GM21360 (cell line): ENCODE measurements around the gene RNU4-1.
A peak's percentile ranks its signal among the peaks of the same experiment; 100 is the strongest.
"Not testable (repeated sequence)": the region's sequence is repeated elsewhere in the genome, so short reads cannot be mapped to it uniquely, and the experiment has no call there.

Experiments used
- ATAC-seq: cut with Tn5 transposase; IDR thresholded peaks from one replicate; pipeline ENCODE4 v1.9.1; 2021; ENCODE audit warnings: mild to moderate bottlenecking, moderate library complexity; ENCODE audit not compliant: unreplicated experiment

Gene RNU4-1

GRCh38 chr12:120292661-120293531 lies at the start of gene RNU4-1:
Gene RNU4-1, minus strand, starts transcription at chr12:120293237.
- peak; percentile 40 for ATAC-seq

DNA sequence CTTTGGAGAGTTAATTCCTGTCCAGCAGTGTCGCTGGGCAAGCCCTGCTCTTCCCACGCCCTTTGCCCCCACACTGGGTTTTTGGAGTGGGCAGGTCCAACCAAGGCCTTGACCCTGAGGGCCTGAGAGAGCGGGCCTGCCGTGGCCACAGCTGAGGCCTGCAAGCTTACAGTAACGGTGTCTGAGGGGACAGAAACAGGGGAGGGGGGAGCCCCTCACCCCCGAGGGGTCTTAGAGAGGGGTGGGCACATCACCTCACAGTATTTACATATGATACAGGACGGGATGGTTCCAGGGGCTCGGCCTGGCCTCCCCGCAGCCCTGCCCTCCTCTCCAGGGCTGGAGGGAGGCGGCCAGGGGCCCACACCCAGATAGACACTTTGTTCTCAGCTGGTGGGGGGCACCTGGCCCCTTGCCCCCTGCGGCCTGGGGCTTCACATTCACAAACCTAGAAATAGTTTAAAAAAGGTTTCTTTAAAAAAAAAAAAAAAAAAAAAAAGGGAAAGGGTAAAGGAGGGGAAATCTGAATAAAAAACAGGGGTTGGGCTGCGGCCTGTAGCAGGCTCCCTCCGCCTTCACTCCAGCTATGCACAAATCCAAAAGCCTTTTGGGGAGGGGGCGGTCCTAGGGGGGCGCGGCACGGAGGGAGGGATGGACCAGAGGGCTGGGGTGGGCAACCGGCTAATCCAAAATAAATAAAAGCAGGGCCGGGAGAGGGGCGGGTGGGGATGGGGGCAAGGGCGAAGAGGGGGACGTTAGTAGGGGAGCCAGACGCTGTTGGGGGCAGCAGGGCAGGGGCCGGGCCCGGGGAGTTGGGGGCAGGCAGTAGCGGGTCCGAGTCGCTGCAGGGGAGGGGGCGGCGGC lies 49.4 kb upstream of the RNU4-1 start:
- ATAC-seq, result no peak

- ATAC-seq, result no peak
Measured at GRCh38 chr12:120339256-120339655, 46.2 kb upstream of the RNU4-1 start.

GRCh38 chr12:120337730-120338129 lies 44.7 kb upstream of the RNU4-1 start:
- no peak for ATAC-seq

GRCh38 chr12:120336392-120336791 lies 43.4 kb upstream of the RNU4-1 start:
- not testable (repeated sequence) for ATAC-seq

GRCh38 chr12:120335447-120335846 lies 42.4 kb upstream of the RNU4-1 start:
- ATAC-seq, result not testable (repeated sequence)

- ATAC-seq, result no peak
Measured at GRCh38 chr12:120332523-120332922, 39.5 kb upstream of the RNU4-1 start.

GRCh38 chr12:120332041-120332440 lies 39.0 kb upstream of the RNU4-1 start:
- no peak for ATAC-seq

DNA sequence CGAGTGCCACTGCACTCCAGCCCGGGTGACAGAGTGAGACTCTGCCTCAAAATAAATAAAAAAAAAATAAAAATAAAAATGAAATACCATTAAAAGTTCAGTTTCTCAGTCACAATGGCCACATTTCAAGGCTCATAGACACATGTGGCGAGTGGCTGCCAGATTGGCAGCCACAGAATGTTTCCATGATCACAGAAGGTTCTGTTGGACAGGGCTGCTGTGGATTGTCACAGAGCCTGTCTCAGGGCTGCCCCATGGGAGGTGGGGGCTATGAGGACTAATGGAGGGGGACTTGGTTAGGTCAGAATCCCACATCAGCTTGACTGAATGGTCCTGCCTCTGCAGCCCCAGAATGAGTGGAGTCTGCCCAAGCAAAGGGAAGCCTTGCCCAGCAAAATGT lies 38.4 kb upstream of the RNU4-1 start:
- ATAC-seq, result no peak

GRCh38 chr12:120328228-120328627 lies 35.2 kb upstream of the RNU4-1 start:
- ATAC-seq, result no peak

GRCh38 chr12:120327593-120327992 lies 34.6 kb upstream of the RNU4-1 start, which contains the start of gene PLA2G1B:
Gene PLA2G1B, minus strand, starts transcription at chr12:120327779. Its CDS starts 26 bp downstream, at chr12:120327753.
- ATAC-seq, result no peak

GRCh38 chr12:120324841-120325417 lies 31.9 kb upstream of the RNU4-1 start:
- no peak for ATAC-seq

- ATAC-seq, result no peak
Measured at GRCh38 chr12:120323772-120324171, 30.7 kb upstream of the RNU4-1 start.

DNA sequence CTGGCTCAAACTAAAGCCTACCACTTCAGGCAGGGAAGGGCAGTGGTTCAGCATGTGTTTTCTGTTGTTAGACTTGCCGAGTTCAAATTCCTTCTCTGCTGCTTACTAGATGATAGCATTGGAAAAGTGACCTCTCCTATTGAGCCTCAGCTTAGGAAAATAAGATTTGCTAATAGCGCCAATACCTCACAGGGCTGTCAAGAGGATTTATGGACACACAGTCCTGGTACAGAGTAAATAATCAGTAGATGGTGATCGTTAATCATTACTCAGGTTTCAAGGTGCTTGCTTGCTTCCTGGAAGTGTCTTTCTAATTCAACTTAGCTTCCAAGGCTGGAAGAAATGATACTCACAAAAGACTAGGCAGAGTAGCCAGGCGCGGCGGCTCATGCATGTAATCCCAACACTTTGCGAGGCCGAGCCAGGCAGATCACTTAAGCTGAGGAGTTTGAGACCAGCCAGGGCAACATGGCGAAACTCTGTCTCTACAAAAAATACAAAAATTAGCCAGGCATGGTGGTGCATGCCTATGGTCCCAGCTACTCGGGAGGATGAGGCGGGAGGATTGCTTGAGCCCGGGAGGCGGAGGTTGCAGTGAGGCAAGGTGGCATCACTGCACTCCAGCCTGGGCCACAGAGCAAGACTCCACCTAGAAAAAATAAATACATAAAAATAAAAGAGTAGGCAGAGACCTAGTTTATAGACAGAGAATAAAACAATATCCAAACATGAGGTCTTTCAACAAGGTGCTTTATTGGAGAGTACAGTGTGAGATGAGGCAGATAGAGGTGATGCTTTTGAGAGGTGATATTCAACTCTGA lies 28.6 kb upstream of the RNU4-1 start:
- ATAC-seq, result no peak

DNA sequence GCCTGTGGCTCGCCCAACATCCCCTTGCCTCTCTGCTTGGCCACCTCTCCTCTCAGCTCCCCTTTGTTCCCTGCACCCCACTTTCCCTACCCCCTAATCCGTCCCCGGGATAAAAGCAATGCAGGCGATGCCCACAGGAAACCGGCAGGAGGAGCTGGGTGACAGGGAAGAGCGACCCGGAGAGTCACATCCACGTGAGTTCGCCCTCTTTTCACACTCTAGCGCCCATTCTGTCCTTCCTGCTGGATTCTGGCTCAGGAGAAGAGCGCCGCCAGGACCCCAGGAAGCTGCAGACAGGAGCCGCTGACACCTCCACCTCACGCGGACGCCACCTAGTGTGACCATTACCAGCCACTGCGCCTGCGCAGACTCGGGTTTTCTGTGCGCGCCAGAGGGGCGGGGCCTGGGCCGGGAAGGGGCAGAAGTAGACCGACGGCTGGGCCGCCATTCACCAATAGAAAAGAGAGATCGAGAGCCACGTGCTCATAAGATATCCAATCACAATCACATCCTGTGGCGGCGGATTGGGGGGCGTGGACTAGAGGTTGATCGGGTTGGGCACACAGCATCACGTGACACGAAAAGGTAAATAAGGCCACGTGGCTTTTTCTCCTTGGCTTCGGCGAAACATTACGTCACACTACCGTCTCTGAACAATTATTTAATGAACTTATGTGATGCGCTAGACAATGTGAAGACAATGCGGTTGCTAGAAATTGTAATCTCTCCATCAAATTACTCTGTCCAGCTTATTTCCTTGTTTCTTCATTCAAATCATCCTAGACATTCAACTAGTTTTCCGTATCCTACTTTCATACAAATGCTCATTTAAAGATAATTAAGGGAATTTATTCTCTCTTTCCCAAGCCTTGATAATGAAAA lies 24.4 kb upstream of the RNU4-1 start:
- ATAC-seq, result peak; percentile 96

- ATAC-seq, result no peak
Measured at GRCh38 chr12:120316798-120317223, 23.8 kb upstream of the RNU4-1 start.

GRCh38 chr12:120314220-120314619 lies 21.2 kb upstream of the RNU4-1 start:
- ATAC-seq, result no peak

- peak; percentile 93 for ATAC-seq
Measured at GRCh38 chr12:120301962-120302815, 9.2 kb upstream of the RNU4-1 start, which contains the start of gene SIRT4. Gene SIRT4, plus strand, starts transcription at chr12:120302321. Its CDS starts 1,241 bp downstream, at chr12:120303562.

- ATAC-seq, result no peak
Measured at GRCh38 chr12:120292411-120292660, 701 bp downstream of the RNU4-1 start.
